ENCODE data around the gene CEMIP. TPM values are rescaled to one million over a fixed set of nuclear protein-coding genes. Genes with fewer than 3 reads are reported as not detected.

Gene CEMIP
- total RNA-seq, 2 donors from 2014 or later: 2.2 TPM; not detected in 1

GRCh38 chr15:80912673-80913072 lies 133.5 kb downstream of the CEMIP start:
- Histone ChIP-seq H3K36me3 (ENCODE audit: control insufficient read depth, insufficient read depth, low read length) (no peaks in the 10 kb centered on the region), H3K9me3 (ENCODE audit: control insufficient read depth, low read length) (no peaks in the 10 kb centered on the region), H3K4me1 (ENCODE audit: control insufficient read depth, insufficient read depth, low read length) (no peaks in the 10 kb centered on the region), H3K9ac (ENCODE audit: extremely low read depth, low read length, poor library complexity, severe bottlenecking) (no peak overlapping the region), H3K4me3 (ENCODE audit: low read length) (no peak overlapping the region), H3K27ac (ENCODE audit: low read depth, low read length) (no peak overlapping the region), H3K27me3 (ENCODE audit: control insufficient read depth, insufficient read depth, low read length, poor library complexity, severe bottlenecking) (no peaks in the 10 kb centered on the region)
- no peak for DNase-seq
- Mint-ChIP-seq H3K4me1 (peaks cover 5% of the 10 kb centered on the region), H3K9me3 (no peaks in the 10 kb centered on the region), H3K36me3 (ENCODE audit: low read depth) (peaks cover 12% of the 10 kb centered on the region), H3K4me3 (no peak overlapping the region), H3K27ac (no peak overlapping the region), H3K27me3 (ENCODE audit: insufficient read depth) (peaks cover 2% of the 10 kb centered on the region)
- WGBS, 2 experiments (ENCODE audit: insufficient coverage in 1 of 2, insufficient read length in 1 of 2): 92 to 96% methylated on average over 3 to 6 of the region's 6 CpGs
- TF ChIP-seq CTCF (conservative IDR thresholded peaks at IDR 0.05): no peak

- Mint-ChIP-seq H3K27ac (no peak overlapping the region), H3K27me3 (ENCODE audit: insufficient read depth) (peaks cover 2% of the 10 kb centered on the region), H3K4me1 (peaks cover 5% of the 10 kb centered on the region), H3K36me3 (ENCODE audit: low read depth) (peaks cover 12% of the 10 kb centered on the region), H3K9me3 (no peaks in the 10 kb centered on the region), H3K4me3 (no peak overlapping the region)
- Histone ChIP-seq H3K27ac (ENCODE audit: low read depth, low read length) (no peak overlapping the region), H3K9ac (ENCODE audit: extremely low read depth, low read length, poor library complexity, severe bottlenecking) (no peak overlapping the region), H3K4me1 (ENCODE audit: control insufficient read depth, insufficient read depth, low read length) (no peaks in the 10 kb centered on the region), H3K9me3 (ENCODE audit: control insufficient read depth, low read length) (no peaks in the 10 kb centered on the region), H3K36me3 (ENCODE audit: control insufficient read depth, insufficient read depth, low read length) (no peaks in the 10 kb centered on the region), H3K27me3 (ENCODE audit: control insufficient read depth, insufficient read depth, low read length, poor library complexity, severe bottlenecking) (no peaks in the 10 kb centered on the region), H3K4me3 (ENCODE audit: low read length) (no peak overlapping the region)
- TF ChIP-seq CTCF (conservative IDR thresholded peaks at IDR 0.05): no peak
- DNase-seq: no peak
- WGBS, 2 experiments (ENCODE audit: insufficient coverage in 1 of 2, insufficient read length in 1 of 2): 97 to 98% methylated on average over 5 of the region's 5 CpGs
Observed at GRCh38 chr15:80913541-80913940, 134.4 kb downstream of the CEMIP start.

GRCh38 chr15:80915472-80915871 lies 136.3 kb downstream of the CEMIP start:
- H3K27ac ChIP-seq (ENCODE audit: low read depth, low read length): no peak overlapping the region
- H3K9me3 Mint-ChIP-seq: no peaks in the 10 kb centered on the region
- no peak overlapping the region for H3K4me3 Mint-ChIP-seq
- H3K4me1 ChIP-seq (ENCODE audit: control insufficient read depth, insufficient read depth, low read length): no peaks in the 10 kb centered on the region
- no peaks in the 10 kb centered on the region for H3K36me3 ChIP-seq (ENCODE audit: control insufficient read depth, insufficient read depth, low read length)
- peaks cover 5% of the 10 kb centered on the region for H3K4me1 Mint-ChIP-seq
- no peak overlapping the region for H3K4me3 ChIP-seq (ENCODE audit: low read length)
- no peaks in the 10 kb centered on the region for H3K9me3 ChIP-seq (ENCODE audit: control insufficient read depth, low read length)
- TF ChIP-seq CTCF (conservative IDR thresholded peaks at IDR 0.05): peak; percentile 69
- H3K27me3 Mint-ChIP-seq (ENCODE audit: insufficient read depth): peaks cover 2% of the 10 kb centered on the region
- H3K36me3 Mint-ChIP-seq (ENCODE audit: low read depth): no peaks in the 10 kb centered on the region
- H3K27ac Mint-ChIP-seq: no peak overlapping the region
- peak; percentile 83 for DNase-seq
- no peak overlapping the region for H3K9ac ChIP-seq (ENCODE audit: extremely low read depth, low read length, poor library complexity, severe bottlenecking)
- 41% methylated on average over 3 of the region's 3 CpGs; no CpG with 5 or more reads in 1 of the 2 experiments for WGBS, 2 experiments (ENCODE audit: insufficient coverage in 1 of 2, insufficient read length in 1 of 2)
- no peaks in the 10 kb centered on the region for H3K27me3 ChIP-seq (ENCODE audit: control insufficient read depth, insufficient read depth, low read length, poor library complexity, severe bottlenecking)
